Renal cortical epithelial cell (primary cell): Measurements from ENCODE around the gene MAPK8IP1. TPM values are rescaled to one million over a fixed set of nuclear protein-coding genes. Genes with fewer than 3 reads are reported as not detected.
A peak's percentile ranks its signal among the peaks of the same experiment; 100 is the strongest.

Experiments used
- DNase-seq: peaks from one replicate; pipeline ENCODE4 v3.0.0-alpha.2; 2011; ENCODE audit warnings: low read depth
- total RNA-seq: library from RNA; depleted of rRNA; stranded (reverse); fragments of >200 nt; gene quantifications from 2 replicates; pipeline ENCODE4 v1.2.3, GENCODE V29; 2014

The MAPK8IP1 gene
- total RNA-seq, 1 donor from 2014 or later = 8.7 TPM

DNA sequence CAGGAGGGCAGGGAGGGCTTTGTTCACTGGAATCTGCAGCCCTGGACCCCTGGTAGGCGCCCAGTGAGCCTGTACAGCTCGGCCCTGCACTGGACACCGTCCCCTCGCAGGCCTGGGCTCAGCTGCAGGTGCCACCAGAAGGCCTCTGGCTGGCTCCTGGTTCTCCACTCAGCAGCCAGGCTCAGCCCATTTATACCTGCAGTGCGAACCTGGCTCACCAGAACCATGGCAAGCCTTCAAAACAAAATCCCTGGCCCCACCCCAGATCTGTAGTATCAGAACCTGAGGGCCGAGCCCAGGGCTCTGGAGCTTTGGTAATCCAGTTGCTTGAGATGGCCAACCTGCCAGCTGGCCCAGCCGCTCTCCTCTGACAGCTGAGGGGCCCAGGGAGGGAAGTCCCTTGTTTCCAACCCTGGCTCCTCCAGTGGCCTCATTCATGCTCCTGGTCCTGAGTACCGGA, 22.5 kb downstream of the MAPK8IP1 start:
- no peak for DNase-seq

DNA sequence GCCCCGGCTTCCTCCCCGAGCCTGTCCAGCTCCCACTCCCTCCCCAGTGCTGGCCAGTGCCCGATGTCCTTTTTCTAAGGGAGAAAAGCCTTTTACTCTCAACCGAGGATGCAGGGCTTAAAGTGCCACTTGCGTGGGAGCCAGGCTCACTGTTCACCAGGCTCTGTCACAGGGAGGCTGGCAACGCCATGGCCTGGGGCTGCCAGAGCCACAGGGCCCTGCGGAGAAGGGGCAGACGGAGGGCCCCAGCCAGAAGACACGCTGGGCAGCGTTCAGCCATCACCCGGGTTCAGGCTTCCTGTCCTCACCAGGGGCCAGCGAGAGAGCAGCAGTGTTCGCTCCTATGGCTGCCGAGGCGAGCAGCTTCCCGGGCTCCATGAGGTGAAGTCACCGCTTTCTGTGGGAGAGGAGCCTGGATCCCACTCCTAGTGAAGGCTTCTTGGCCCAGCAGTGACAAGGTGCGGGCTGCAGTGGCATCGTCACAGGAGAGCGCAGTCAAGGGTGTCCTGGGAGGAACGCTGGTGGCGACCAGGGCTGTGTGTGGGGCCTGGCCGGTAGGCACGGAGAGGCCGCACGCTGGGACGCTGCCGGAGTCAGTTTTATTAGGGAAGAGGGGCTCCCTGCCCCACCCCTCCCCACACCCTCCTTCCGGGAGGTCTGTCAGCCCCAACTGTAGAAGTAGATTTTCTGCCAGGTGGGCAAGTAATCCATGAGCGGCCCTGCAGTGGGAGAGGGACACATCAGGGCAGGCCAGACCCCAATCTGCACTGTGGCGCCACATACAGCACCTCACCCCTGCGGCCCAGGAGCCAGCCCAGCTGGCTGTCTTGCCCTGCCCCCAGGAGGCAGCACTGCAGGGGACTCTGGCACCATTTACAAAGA, 24.4 kb downstream of the MAPK8IP1 start:
- no peak for DNase-seq

DNA sequence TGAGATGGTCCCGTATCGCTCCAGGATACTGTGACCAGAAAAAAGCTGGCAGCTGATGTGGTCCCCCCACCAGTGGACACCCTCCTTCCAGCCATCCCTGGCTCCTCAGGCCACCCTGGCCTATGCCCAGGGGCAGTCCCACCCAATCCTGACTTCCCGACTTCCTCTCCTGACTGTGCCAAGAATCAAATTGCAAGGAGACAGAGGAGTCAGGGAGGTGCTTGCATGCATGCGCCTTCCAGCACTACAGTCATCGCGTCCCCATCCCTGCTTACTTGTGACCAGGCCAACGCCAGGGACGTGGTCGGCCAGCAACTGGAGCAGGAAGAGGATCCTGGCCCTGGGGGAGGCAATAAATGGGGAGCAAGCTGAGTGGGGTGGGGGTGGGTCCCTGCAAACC, 25.2 kb downstream of the MAPK8IP1 start:
- no peak for DNase-seq

DNA sequence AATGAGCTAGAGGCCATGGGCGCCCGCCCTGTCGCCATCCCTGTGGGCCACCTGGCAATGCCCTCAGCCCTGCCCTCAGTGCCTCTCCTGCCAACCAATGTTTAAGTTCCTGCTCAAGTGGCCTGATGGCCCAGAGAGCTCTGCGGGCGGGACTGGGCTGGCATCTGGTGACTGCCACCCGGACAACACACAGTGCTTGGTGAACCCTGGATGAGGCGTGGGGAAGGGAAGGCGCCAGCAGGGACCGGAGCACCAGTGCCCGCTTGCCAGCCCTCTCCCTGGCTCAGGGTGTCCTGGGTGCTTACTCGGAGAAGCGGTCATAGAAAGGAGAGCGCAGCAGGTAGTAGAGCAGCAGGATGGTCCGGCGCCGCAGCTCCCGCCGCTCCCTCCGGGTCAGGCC, 28.1 kb downstream of the MAPK8IP1 start:
- no peak for DNase-seq

DNA sequence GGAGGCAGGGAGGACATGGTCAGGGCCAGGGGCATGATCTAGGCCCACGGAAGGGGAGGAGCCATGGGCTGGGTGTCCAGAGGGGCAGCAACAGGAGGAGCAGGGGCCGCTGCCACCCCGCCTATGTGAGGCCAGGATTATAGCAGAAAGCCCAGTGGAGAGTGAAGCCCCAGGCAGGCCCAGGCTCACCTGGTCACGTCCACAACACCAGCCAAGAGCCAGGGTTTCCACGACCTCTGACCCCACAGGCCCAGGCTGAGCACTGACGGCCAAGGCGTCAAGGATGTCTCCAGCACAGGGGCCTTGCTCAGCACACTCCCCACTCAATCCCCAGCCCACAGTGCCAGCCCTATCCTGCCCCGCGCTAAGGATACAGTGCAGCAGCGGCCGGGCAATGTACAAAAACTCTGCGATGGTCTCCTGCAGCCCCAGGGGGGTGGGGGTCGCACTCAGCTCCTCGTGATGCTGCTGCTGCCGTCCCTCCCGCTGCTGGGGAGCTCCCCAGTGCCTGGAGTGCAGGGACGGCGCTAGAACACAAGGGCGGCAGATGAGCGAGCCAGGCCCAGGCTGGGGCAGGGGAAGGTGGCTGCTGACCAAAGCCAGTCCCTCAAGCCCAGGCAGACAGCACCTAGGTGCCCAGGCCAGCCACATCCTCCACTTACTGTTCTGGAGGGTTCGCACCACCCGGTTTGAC, 28.6 kb downstream of the MAPK8IP1 start:
- DNase-seq = no peak

DNA sequence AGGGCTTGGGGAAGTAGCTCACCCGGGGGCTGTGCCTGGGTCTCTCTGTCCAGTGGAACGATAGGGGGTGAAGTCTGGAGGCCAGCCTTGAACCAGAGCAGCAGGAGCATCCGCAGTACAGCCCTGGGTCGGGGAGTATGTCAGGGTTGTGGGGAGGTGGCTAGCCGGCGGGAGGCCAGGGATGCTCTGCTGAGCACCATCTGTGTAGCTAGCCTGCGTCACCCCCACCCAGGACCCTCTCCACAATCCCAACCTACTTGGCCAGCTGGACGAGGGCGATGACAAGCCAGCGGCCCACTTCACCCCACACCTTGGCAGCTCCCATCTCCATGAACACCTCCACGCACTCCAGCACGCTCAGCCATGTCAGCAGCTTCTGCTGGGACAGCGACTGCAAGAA, 30.0 kb downstream of the MAPK8IP1 start:
- no peak for DNase-seq

DNA sequence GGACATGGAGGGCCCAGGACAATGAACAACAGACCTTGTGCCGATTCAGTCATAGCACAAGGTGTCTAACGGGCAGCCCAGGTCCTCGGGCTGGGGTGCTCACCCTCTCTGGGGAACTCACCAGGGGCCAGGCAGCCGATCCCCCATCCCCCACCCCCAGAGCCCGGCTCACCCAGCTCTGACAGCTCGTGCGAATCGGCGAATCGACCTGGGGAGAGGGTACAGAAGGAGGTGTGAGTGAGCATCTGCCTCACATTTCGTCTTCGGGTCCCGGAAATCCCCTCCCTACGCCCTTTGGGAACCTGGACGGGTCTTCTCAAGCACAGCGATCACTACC, 31.8 kb downstream of the MAPK8IP1 start:
- DNase-seq = no peak

DNA sequence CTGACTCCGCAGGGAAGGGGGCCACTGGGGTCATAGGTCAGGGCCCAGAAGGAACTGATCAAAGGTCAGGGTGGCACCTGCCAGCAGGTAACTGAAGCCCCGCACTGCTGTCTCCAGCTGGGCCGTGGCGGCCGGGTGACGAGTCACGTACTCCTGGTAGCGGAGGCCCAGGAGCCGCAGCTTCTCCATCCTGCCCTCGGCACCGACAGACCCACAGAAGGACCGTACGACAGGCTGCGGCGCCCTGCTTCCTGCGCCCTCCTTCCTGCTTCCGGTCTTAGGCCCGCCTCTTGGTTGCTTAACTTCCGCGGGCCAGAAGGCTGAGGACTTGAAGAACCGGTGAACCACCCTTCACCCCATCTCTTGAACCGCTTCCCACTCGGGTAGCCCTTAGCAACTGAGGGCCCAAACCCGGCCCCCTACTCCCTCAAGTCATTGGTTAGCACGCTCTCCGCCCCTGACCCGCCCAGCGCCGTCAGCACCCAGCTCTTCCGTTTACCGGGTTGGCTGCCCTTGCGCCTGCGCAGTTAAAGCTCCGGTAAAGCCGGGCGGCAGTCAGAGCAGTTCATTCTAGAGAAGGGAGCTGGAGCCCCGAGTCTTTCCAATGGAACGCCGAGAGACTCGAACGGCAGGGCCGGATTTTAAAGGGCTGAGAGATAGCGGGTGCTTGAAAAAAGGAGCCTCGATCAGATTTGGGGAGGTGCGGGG, 32.3 kb downstream of the MAPK8IP1 start, which contains the start of gene PEX16:
PEX16 (minus strand) TSS at position 255 of the 708 bp plus-strand sequence; CDS start at position 189, 66 bp downstream.
- DNase-seq = peak; percentile 98

DNA sequence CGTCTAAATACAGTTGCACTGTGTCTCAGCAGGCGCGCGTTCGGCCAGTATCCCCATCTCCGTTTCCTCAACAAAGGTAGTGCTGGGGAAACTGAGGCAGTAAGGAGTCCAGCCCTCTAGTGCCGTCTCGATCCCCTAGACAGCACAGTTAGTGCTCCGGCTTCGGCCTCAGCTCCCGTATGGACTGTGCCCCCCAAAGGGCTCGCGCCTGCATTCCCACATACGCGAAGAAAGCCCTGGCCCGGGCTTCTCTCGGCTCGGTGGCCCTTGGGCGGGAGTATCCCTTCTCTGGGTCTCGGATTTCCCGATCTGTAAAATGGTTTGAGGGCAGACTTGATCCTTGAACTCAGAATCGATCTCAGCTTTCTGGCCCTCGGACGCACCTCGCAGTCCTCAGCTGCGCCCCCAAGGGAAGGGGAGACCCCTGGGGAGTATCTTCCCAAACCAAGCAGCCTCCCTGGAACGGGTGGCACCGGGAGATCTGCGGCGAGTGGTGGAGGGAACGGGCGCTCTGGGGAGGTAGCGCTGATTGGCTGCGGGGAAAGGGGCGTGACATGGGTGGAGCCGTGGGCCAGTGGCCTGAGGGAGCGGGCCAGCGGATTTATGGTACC, 33.0 kb downstream of the MAPK8IP1 start:
- peak; percentile 39 for DNase-seq

DNA sequence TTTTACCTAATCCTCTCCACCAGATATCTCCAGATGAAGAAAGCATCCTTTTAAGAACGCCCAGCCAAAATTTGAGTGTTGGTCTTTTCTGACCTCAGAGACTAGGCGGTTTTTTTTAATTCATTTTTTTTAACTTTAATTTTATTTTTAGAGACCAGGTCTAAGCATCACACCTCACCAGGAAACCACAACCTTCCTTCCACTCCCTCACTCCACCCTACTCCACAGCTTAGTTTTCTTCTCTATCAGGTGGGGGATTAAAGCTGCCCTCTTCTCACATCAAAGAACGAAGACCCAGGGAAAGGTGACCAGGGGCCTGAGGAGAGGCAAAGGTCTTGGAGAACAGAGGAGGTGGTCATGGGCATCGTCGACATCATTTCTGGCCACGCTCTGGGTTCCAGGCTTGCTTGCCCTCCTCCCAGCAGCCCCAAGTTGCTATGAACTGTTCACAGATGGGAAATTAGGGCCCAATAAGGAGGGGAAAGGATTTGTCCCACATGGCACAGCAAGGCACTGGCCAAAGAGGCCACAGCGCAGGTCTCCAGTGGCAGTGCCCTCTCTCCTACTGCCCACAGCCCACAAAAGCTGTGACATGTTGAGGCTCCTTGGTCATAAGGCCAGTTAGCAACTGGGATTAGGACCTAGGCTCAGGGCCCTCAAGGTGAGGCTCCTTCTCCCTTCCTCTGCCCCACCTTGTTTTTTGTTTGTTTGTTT, 33.7 kb downstream of the MAPK8IP1 start:
- DNase-seq = no peak

DNA sequence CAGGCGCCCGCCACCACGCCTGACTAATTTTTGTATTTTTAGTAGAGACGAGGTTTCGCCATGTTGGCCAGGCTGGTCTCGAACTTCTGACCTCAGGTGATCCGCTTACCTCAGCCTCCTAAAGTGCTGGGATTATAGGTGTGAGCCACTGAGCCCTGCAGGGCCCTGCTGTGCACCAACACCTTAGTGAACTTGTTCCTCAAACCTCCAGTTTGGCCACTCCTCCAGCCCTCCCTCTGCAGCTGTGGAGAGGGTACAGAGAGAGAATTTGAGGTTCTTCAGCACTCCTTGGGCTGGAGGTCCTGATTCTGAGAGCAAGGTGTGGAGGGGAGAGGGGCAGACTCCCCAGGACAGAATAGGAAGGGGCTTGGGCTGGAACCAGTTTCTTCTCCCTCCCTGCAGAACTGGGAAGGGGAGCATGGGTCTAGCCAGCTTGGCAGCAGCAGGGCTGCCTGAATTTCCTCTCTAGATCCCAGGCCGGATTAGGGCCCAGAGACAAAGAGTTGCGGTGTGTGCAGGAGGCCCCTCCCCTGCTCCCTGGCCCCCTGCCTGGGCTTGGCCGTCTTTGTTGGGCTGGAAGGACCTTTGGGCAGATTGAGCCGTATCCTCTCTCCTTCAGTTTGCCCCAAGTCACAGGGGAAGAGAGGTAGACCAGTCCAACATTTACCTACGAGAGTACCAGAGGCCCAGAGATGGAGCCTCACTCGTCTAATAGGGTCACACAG, 34.5 kb downstream of the MAPK8IP1 start:
- no peak for DNase-seq

DNA sequence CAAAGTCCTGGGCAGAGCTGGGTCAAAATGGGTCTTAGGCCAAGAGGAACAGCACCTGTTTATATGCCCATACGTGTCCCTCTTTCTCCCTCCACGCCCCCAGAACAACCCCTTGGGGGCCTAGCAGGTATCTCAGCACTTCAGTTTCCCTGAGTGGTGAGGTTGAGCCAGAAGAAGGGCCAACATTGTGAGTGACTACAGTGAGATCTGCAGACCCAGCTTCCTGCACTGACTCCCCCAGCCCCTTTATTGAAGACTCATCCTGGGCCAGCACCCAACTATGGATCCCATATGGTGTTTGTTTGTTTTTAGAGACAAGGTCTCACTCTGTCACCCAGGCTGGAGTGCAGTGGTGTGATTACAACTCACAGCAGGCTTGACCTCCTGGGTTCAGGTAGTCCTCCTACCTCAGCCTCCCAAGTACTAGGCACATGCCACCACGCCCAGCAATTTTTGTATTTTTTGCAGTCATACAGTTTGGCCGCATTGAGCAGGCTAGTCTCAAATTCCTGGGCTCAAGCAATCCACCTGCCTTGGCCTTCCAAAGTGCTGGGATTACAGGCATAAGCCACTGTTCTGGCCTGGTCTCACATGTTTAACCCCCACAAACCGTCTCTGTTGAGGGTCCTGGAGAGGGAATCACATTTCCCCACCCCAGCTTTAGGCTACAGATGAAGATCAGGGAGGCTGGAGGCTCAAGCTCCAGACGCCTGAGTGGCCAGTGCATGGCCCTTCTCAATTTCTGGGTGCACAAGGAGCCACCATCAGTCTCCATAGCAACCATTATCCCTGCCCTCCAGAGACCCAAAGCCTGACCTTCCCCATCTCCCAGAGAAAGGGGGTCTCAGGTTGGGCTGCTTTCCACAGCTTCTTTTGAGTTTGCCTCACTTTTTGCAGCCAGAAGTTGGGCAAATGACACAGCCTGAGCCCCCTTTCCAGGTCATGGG, 35.4 kb downstream of the MAPK8IP1 start:
- no peak for DNase-seq

DNA sequence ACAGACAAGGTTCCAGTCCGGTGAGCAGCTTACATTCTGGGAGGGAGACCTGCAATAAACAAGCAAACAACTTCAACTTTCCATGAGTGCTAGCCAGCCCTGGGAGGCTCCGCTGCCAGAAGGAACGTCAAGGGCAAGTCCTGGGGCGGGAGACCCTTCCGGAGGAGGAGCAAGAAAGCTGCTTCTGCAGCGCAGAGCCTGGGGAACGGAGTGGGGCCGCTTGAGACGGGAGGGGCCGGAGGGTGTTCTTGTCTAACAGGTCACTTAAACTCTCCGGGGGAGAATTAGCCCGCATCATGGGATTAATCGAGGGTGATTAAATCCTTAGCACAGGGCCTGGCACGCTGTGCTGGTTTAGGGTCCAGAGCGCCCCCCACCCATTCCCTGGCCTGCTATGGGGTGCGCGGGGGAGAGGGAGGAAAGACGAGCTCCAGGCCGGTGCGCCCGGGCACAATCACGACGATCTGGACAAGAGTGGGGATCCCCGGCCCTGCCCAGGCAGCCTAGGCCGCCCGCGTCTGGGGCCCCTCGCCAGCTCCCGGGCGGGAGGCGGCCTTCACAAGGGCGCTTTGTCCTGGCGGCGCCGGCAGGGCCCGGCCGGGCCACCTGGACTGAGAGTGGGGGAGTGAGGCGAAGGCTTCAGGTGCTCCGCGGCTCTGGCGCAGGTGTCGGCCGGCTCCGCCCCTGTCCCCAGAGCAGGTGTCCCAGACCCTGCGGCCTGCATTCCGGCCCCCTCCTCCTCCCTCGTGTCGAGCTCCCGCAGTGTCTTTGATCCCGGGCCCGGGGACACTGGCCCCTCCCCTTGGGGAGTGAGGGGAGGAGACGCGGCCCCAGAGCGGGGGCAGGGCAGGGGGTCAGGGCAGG, 36.3 kb downstream of the MAPK8IP1 start:
- peak; percentile 11 for DNase-seq

DNA sequence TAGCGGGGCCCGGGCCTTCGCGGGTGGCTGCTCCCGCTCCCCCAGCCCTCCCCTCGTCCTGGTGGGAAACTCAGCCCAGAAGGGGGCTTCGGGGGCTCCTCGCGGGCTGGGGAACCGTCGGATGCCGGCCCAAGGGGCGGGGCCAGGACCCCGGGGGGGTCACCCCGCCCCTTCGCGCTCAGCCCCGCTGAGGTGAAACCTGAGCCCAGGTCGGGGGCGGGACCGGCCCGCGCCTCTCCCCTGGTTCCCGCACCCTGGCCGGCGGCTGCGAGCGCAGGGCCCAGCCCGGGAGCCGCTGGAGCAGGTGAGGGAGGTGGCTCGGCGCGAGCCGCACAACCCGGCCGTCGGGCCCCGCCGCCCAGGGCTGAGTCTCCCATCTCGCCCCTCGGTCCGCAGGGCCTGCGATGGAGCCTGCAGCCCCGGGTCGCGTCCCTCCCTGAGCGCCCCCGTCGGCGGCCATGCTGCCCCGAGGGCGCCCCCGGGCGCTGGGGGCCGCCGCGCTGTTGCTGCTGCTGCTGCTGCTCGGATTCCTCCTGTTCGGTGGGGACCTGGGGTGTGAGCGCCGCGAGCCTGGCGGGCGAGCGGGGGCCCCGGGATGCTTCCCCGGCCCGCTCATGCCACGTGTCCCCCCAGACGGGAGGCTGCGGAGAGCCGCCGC, 37.1 kb downstream of the MAPK8IP1 start, which contains the start of gene LARGE2:
LARGE2 (plus strand) TSS at position 232 of the 658 bp plus-strand sequence; CDS start at position 459, 227 bp downstream.
- DNase-seq = no peak

DNA sequence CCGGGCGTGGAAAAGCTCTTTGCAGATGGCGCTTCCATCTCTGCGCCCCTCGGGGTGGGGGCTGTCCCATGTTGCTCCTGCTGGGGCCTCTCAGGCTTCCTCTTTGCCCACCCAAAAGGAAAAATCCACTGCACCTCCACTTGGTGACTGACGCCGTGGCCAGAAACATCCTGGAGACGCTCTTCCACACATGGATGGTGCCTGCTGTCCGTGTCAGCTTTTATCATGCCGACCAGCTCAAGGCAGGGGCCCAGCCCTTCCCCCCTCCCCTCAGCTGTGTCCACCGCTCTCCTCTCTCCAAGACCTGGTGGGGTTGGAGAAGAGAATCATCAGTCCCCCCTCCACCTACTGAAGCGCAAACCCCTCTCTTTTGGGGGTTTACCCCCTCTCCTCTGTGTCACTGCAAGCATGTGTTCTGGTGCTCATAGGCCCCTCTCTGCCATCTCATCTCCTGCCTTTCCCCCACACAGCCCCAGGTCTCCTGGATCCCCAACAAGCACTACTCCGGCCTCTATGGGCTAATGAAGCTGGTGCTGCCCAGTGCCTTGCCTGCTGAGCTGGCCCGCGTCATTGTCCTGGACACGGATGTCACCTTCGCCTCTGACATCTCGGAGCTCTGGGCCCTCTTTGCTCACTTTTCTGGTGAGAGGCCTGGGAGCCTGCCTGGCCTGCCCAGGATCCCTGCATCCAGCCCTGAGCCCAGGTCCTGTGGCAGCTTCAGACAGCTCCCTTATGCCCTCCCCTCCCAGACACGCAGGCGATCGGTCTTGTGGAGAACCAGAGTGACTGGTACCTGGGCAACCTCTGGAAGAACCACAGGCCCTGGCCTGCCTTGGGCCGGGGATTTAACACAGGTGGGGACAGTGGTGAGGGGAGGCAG, 38.8 kb downstream of the MAPK8IP1 start:
- no peak for DNase-seq

DNA sequence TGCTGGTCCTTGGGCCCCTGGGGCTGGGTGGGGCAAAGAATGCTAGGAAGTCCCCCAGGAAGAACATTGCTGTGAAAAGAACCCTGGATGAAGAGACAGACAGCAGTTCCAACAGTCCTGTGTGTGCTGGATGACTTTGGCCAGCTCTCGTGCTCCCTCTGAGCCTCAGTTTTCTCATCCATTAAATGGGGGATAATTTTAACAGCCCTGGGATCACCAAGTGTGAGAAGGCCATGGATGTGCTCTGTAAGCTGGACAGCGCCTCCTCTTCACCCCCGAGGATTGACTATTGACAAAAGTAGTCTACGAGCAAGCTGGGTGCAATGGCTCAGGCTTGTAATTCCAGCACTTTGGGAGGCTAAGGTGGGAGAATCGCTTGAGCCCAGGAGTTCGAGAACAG, 39.5 kb downstream of the MAPK8IP1 start:
- DNase-seq = no peak

DNA sequence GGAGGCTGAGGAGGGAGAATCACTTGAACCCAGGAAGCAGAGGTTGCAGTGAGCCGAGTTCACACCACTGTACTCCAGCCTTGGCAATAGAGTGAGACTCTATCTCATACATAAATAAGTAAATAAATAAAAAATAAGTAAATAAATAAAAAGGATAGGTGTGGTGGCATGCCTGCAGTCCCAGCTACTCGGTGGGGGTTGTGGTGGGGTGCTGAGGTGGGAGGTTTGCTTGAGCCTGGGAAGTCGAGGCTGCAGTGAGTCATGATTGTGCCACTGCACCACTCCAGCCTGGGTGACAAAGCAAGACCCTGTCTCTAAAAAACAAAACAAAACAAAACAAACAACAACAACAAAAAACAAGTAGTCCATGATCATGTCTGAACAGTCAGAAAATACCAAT, 40.1 kb downstream of the MAPK8IP1 start:
- no peak for DNase-seq
